HUES48 (cell line): ENCODE results near the gene DLG2.

ENCODE experiments used
- H3K27ac ChIP-seq: one replicate; pipeline ENCODE4 v1.7.0; 2013; ENCODE audit warnings: low read depth, low read length, inconsistent platforms
- H3K27me3 ChIP-seq: 2 replicates; pipeline ENCODE4 v1.6.1; 2013; ENCODE audit warnings: mild to moderate bottlenecking, low read length; ENCODE audit not compliant: control insufficient read depth, insufficient read depth
- H3K36me3 ChIP-seq: 2 replicates; pipeline ENCODE4 v1.6.1; 2013; ENCODE audit warnings: low read length; ENCODE audit not compliant: control insufficient read depth, insufficient read depth
- H3K4me1 ChIP-seq: 2 replicates; pipeline ENCODE4 v1.6.1; 2013; ENCODE audit warnings: mild to moderate bottlenecking, low read length; ENCODE audit not compliant: control insufficient read depth, insufficient read depth
- H3K4me3 ChIP-seq: 2 replicates; pipeline ENCODE4 v1.5.1; 2013; ENCODE audit warnings: mild to moderate bottlenecking, low read depth, low read length
- H3K9ac ChIP-seq: 2 replicates; pipeline ENCODE4 v1.6.1; 2013; ENCODE audit warnings: mild to moderate bottlenecking, low read depth, low read length, moderate library complexity
- H3K9me3 ChIP-seq: 2 replicates; pipeline ENCODE4 v1.6.1; 2013; ENCODE audit warnings: low read length; ENCODE audit not compliant: control insufficient read depth, insufficient read depth

The DLG2 gene

GRCh38 chr11:84250834-84251613 is 1376.1 kb downstream of the DLG2 start:
- Histone ChIP-seq H3K9ac (no peak overlapping the region), H3K27ac (no peak overlapping the region), H3K27me3 (no peaks in the 10 kb centered on the region), H3K36me3 (no peaks in the 10 kb centered on the region), H3K4me3 (no peak overlapping the region), H3K9me3 (no peaks in the 10 kb centered on the region), H3K4me1 (no peaks in the 10 kb centered on the region)

DNA sequence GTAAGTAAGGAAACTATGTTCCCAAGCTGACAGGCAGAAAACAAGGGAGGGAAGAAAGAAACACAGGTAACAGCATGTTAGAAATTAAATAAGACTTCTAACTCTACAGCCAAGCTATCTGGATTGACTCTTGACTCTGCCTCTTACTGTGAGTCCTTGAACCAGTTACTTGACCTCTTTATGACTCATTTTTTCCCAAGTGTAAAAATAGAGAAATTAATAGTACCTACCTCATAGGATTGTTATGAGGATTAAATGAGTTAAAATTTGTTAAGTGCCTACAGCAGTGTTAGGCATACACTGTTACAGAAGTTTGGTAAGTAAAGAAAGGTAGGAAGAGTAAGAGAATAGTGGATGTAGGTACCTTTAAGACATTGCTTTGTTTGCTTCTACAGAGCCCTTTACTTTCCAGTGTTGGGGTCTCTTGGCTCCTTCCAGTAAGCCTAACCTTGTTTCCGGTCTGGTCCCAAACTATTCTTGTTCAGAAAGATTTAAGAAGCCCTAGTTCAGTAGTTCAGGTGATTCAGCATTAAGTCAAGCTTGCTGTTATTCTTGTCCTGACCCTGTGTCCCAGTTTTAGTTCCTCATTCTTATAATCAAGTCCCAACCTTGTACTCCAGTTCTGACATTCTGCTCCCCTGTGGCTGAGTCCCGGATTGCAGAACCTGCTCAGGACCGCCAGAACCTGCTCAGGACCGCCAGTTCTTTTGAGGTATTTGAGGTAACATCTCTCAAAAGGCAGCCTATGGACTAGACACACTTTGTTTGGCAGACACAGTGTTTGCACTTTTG is 1377.6 kb downstream of the DLG2 start:
- Histone ChIP-seq H3K9me3 (no peaks in the 10 kb centered on the region), H3K9ac (no peak overlapping the region), H3K36me3 (no peaks in the 10 kb centered on the region), H3K27me3 (no peaks in the 10 kb centered on the region), H3K4me3 (no peak overlapping the region), H3K27ac (no peak overlapping the region), H3K4me1 (no peaks in the 10 kb centered on the region)

DNA sequence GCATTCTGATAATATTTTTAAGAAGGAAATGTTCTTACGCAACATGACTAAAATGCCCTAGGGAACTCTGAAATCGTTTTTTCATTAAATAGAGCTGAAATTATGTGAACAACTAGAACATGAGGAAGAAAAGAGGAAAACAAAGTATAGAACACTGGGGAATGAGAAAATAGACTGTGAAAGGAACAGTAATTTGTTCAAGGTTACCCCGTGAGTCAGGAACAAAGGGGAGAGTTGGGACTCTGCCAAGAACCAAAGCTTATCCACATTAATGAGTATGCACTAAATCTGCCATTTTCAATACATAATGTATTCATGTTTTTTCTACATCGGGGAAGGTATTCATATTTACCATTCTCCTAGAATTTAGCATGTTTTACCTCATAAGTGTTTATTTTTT is 1379.2 kb downstream of the DLG2 start:
- Histone ChIP-seq H3K27me3 (no peaks in the 10 kb centered on the region), H3K27ac (no peak overlapping the region), H3K36me3 (no peaks in the 10 kb centered on the region), H3K9ac (no peak overlapping the region), H3K9me3 (no peaks in the 10 kb centered on the region), H3K4me3 (no peak overlapping the region), H3K4me1 (no peaks in the 10 kb centered on the region)

- Histone ChIP-seq H3K27ac (no peak overlapping the region), H3K36me3 (no peaks in the 10 kb centered on the region), H3K27me3 (no peaks in the 10 kb centered on the region), H3K9me3 (no peaks in the 10 kb centered on the region), H3K4me1 (no peaks in the 10 kb centered on the region), H3K9ac (no peak overlapping the region), H3K4me3 (no peak overlapping the region)
These were observed 1380.0 kb downstream of the DLG2 start for GRCh38 chr11:84247129-84247528.

DNA sequence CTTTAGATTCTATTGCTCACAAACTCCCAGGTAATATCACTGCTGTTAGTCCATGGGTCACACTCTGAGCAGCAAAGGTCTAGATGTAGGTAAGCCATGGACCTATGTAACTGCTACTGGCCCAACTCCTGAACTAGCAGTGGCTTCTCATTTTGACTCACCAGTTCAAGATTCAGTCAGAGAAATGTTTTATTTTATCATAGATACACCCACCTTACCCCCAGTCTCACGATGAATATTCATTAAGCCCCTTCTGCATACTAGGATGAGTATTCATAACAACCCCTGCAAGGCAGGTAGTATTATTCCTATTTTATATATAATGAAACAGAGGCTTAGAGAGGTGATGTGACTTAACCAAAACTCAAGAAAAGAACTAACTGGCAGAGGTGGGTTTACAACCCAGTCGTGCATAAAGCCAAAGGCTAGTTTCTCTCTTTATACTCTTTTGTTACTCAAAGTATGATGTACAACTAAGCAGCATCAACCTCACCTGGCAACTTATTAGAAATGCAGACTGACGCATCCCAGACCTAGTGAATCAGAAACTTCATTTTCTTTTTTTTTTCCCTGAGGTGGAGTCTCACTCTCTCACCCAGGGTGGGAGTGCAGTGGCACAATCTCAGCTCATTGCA is 1383.4 kb downstream of the DLG2 start:
- H3K27ac ChIP-seq: no peak overlapping the region
- H3K9me3 ChIP-seq: no peaks in the 10 kb centered on the region
- peaks cover 14% of the 10 kb centered on the region for H3K4me1 ChIP-seq
- H3K9ac ChIP-seq: no peak overlapping the region
- no peaks in the 10 kb centered on the region for H3K36me3 ChIP-seq
- H3K27me3 ChIP-seq: no peaks in the 10 kb centered on the region
- no peak overlapping the region for H3K4me3 ChIP-seq

DNA sequence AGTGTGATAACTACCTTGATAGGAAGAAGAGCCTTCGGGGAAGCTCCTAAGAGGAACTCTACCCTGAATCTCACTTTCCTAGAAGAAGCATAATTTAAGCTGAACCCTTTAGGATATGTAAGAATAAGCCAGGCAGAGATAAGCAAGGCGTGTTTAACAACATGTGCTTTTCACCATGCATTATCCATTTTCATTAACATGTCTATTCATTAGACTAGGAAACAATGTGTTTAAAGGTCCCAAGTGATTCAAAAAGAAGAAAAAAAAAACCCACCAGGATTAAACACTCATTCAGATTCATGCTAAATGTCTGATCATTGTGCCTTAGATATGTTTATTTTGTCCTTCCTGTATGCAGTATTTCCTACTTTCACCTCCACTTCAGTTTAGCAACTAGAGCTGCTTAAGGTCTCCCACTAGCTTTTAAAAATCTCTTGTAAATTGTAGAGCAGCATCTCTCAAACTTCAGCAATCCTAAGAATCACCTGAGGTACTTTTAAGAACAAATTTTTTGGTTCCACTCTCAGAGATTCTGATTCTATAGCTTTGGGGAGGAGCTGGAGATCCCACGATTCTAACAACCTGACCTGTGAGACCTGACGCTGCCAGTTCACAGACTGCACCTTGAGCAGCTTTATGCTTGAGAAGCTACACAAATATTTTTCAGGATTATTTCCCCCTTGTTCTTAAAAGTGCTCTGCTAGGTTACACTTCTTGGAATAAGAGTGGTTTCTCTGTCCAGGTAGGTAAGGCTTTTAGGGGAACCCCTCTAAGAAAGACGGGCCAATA is 1385.6 kb downstream of the DLG2 start:
- no peaks in the 10 kb centered on the region for H3K9me3 ChIP-seq
- no peak overlapping the region for H3K9ac ChIP-seq
- no peaks in the 10 kb centered on the region for H3K27me3 ChIP-seq
- peaks cover 14% of the 10 kb centered on the region for H3K4me1 ChIP-seq
- no peaks in the 10 kb centered on the region for H3K36me3 ChIP-seq
- H3K27ac ChIP-seq: no peak overlapping the region
- peak overlapping the region; percentile 5; the same call in 1 of the 2 replicates for H3K4me3 ChIP-seq

DNA sequence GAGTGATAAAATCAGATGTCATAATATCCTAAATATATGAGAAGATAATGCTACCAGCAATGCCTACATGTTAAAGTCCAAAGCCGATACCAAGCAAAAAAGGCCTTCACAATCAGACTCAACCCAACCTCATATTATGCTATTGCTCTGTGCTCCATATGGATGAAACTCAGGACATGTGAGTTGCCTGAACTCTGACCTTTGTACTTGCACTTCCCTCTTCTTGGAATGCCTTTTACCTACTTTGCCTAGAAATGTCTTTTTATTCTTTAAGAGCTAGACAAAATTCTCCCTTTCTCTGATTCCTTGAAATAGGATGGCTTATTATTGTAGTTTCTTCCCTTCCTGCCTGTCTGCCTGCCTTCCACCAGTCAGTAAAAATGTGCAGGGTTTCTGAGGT is 1386.3 kb downstream of the DLG2 start:
- Histone ChIP-seq H3K27me3 (no peaks in the 10 kb centered on the region), H3K9me3 (no peaks in the 10 kb centered on the region), H3K4me1 (peaks cover 14% of the 10 kb centered on the region), H3K4me3 (no peak overlapping the region), H3K9ac (no peak overlapping the region), H3K27ac (no peak overlapping the region), H3K36me3 (no peaks in the 10 kb centered on the region)

DNA sequence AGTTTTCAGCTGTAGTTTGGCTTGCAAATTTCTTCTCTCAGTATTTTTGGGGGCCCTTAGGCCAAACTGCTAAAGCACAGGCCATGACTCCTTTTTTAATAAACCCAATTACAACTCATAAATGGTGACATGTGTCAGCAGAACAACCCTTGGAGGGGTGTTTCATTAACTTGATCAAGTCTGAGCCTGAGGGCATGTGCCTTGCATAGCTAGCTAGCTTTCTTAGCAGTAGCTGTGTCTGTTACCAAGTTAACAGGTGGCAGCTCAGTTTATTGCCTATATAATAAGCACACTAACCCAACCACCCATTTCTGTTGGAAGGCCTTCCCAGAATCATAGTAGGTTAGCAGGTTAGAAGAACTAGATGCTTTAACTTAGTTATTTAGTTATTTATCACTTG is 1390.7 kb downstream of the DLG2 start:
- no peaks in the 10 kb centered on the region for H3K9me3 ChIP-seq
- H3K4me3 ChIP-seq: no peak overlapping the region
- peaks cover 22% of the 10 kb centered on the region for H3K4me1 ChIP-seq
- no peaks in the 10 kb centered on the region for H3K36me3 ChIP-seq
- H3K27me3 ChIP-seq: no peaks in the 10 kb centered on the region
- no peak overlapping the region for H3K27ac ChIP-seq
- H3K9ac ChIP-seq: no peak overlapping the region

DNA sequence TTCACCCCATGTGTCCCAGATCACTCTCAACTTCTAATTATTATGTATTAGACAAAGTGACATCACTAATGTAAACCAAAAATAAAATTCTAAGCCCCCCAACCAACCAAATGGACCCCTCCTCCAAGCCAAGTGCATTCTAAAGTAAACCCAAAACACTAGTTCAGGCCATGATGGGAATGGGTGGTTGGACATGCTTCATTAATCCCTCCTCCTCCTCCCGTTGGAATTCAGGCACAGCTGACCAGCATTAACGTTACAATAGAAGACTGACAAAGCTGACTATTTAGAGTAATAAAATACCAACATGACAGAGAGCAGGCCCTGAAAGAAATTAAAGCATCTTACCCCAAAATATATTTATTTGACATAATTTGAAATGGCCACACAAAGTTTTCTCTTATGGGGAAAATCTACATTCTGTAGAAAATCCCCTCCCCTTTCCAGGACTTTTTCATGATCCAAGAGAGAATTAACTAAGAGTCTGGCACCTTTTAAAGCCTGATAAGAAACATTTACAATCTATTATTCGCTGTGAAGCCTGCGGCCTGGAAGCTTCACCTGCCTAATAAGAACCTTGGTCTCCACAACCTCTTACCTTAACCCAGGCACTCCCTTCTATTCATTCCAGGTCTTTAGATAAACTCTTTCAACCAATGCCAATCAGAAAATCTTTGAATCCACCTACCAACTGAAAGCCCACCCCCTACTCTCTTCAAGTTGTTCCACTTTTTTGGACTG is 1392.5 kb downstream of the DLG2 start:
- Histone ChIP-seq H3K36me3 (no peaks in the 10 kb centered on the region), H3K4me3 (no peak overlapping the region), H3K9ac (no peak overlapping the region), H3K9me3 (no peaks in the 10 kb centered on the region), H3K27ac (no peak overlapping the region), H3K4me1 (peaks cover 14% of the 10 kb centered on the region), H3K27me3 (no peaks in the 10 kb centered on the region)

DNA sequence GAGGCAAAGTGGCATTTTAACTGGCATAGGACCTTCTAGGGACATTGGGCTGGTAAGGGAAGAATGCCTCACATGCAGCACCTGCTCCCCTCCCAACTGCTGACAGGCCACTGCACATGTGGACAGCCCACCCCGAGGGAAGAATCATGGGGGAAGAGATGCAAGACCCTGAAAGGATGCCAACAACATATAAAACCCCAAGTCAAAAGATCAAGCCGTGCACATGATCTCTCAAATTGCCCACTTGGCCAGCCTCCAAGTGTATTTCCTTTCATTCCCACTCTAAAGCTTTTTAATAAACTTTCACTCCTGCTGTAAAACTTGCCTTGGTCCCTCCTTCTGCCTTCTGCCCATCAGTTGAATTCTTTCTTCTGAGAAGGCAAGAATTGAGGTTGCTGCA is 1393.1 kb downstream of the DLG2 start:
- no peaks in the 10 kb centered on the region for H3K36me3 ChIP-seq
- no peak overlapping the region for H3K4me3 ChIP-seq
- H3K9me3 ChIP-seq: no peaks in the 10 kb centered on the region
- no peak overlapping the region for H3K9ac ChIP-seq
- H3K4me1 ChIP-seq: peaks cover 14% of the 10 kb centered on the region
- H3K27ac ChIP-seq: no peak overlapping the region
- no peaks in the 10 kb centered on the region for H3K27me3 ChIP-seq
